HFF-Myc (cell line): ENCODE results near the gene RAB37.

ENCODE experiments used
- DNase-seq: peaks from one replicate; pipeline ENCODE4 v3.0.0-alpha.2; 2011; ENCODE audit warnings: low read depth; ENCODE audit errors: extremely low read depth
- H3K4me3 ChIP-seq: replicated peaks from 2 replicates; pipeline ENCODE4 v1.5.1; 2011; ENCODE audit warnings: low read depth, mild to moderate bottlenecking, control low read depth, low read length
- CTCF ChIP-seq: IDR thresholded peaks from 2 replicates; pipeline ENCODE4 v1.5.1; 2012; ENCODE audit warnings: mild to moderate bottlenecking, low read depth, low read length, control low read depth; ENCODE audit errors: missing control alignments

The RAB37 gene

GRCh38 chr17:74796866-74797265 is 59.8 kb downstream of the RAB37 start:
- no peak overlapping the region for H3K4me3 ChIP-seq
- TF ChIP-seq CTCF, result no peak
- no peak for DNase-seq
